ENCODE measurements around the gene SLC35F1. TPM values are rescaled to one million over a fixed set of nuclear protein-coding genes. Genes with fewer than 3 reads are reported as not detected.

SLC35F1 gene
- total and polyA plus RNA-seq, 2 experiments from 2014 or later = not detected

DNA sequence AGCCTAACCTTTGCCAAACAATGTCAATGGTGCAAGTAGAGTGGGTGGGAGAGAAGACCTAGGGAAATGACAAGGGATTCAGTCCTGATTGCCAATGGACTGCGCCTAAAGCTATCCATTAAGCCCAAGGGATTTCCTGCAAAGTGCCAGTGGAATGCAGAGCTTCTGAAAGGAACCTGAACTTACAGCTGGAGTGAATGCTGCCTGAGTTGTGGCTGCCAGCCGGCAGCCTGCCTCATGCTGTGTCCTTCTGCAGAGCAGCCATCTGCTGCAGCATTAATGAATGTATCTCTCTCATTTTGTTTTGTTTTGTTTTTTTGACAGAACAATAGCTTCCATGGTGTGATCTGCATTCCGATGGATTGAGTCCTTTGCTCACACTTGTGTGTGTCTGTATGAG is 44.7 kb downstream of the SLC35F1 start:
- no peaks in the 10 kb centered on the region for H3K36me3 ChIP-seq (ENCODE audit: low read depth)
- no peak overlapping the region for H3K4me2 ChIP-seq (ENCODE audit: unreplicated experiment)
- in situ Hi-C loops (cut with MboI) = no loop called here
- no peaks in the 10 kb centered on the region for H3K79me2 ChIP-seq (ENCODE audit: insufficient read depth)
- H3K4me1 ChIP-seq (ENCODE audit: insufficient read depth) = no peaks in the 10 kb centered on the region
- DNase-seq = no peak
- 0 to 3% methylated on average over 3 of the region's 3 CpGs for WGBS, 2 experiments (ENCODE audit: low coverage in 1 of 2, low lambda C conversion rate in 2 of 2, missing lambda C conversion rate in 2 of 2)
- H3F3A ChIP-seq (ENCODE audit: insufficient read depth) = no peaks in the 10 kb centered on the region
- H3K9me2 ChIP-seq (ENCODE audit: insufficient read depth) = no peaks in the 10 kb centered on the region
- H3K27me3 ChIP-seq (replicated peaks; ENCODE audit: insufficient read depth) = no peaks in the 10 kb centered on the region
- no peaks in the 10 kb centered on the region for H4K20me1 ChIP-seq (ENCODE audit: insufficient read depth)
- H3K9me3 ChIP-seq (ENCODE audit: low read depth) = no peaks in the 10 kb centered on the region
- H3K4me3 ChIP-seq = no peak overlapping the region
- H3K27ac ChIP-seq = no peak overlapping the region
- H2AFZ ChIP-seq = no peak overlapping the region
- no peak overlapping the region for H3K9ac ChIP-seq
- TF ChIP-seq EZH2phosphoT487 (IDR thresholded peaks at IDR 0.05; ENCODE audit: insufficient read depth, low read depth) = no peak
- TF ChIP-seq EZH2 (IDR thresholded peaks at IDR 0.05; ENCODE audit: insufficient read depth, poor library complexity, severe bottlenecking) = no peak

DNA sequence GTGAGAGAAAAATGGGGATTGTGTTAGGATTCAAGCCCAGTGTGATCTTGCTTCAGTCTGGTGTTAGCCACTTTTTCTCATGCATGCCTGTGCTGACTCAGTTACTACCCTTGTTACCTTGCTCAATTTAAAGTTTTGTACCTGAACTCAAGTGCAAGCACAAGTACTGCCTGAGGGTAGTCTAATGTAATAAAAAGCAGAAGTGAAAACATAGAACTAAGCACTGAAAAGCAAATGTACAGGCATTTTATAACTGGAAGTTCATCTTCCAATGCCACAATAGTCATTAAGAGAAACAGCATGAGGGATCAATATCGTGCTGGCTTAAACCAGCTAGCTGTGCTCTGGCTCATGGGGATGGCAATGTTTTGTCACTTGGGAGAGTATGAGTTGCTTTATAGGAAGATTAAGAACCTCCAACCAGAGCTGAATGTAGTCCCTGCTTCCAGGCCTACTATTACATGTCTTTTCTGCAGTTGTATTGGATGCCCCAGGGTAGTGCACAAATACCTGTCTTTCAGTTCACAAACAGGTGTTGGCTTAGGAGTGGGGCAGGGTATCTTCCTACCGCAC is 48.7 kb downstream of the SLC35F1 start:
- H4K20me1 ChIP-seq (ENCODE audit: insufficient read depth) = no peaks in the 10 kb centered on the region
- no peaks in the 10 kb centered on the region for H3K9me3 ChIP-seq (ENCODE audit: low read depth)
- no peaks in the 10 kb centered on the region for H3F3A ChIP-seq (ENCODE audit: insufficient read depth)
- H2AFZ ChIP-seq = no peak overlapping the region
- H3K4me2 ChIP-seq (ENCODE audit: unreplicated experiment) = no peak overlapping the region
- no peak overlapping the region for H3K4me3 ChIP-seq
- no peaks in the 10 kb centered on the region for H3K4me1 ChIP-seq (ENCODE audit: insufficient read depth)
- in situ Hi-C loops (cut with MboI) = no loop called here
- no peaks in the 10 kb centered on the region for H3K27me3 ChIP-seq (replicated peaks; ENCODE audit: insufficient read depth)
- H3K27ac ChIP-seq = no peak overlapping the region
- H3K36me3 ChIP-seq (ENCODE audit: low read depth) = no peaks in the 10 kb centered on the region
- 30 to 42% methylated on average over 2 of the region's 2 CpGs for WGBS, 2 experiments (ENCODE audit: low coverage in 1 of 2, low lambda C conversion rate in 2 of 2, missing lambda C conversion rate in 2 of 2)
- H3K79me2 ChIP-seq (ENCODE audit: insufficient read depth) = no peaks in the 10 kb centered on the region
- TF ChIP-seq EZH2 (IDR thresholded peaks at IDR 0.05; ENCODE audit: insufficient read depth, poor library complexity, severe bottlenecking) (no peak), EZH2phosphoT487 (IDR thresholded peaks at IDR 0.05; ENCODE audit: insufficient read depth, low read depth) (no peak)
- no peaks in the 10 kb centered on the region for H3K9me2 ChIP-seq (ENCODE audit: insufficient read depth)
- DNase-seq = no peak
- no peak overlapping the region for H3K9ac ChIP-seq

GRCh38 chr6:117956386-117956785 is 49.3 kb downstream of the SLC35F1 start:
- Histone ChIP-seq H3F3A (ENCODE audit: insufficient read depth) (no peaks in the 10 kb centered on the region), H3K9ac (no peak overlapping the region), H3K9me3 (ENCODE audit: low read depth) (no peaks in the 10 kb centered on the region), H2AFZ (no peak overlapping the region), H3K36me3 (ENCODE audit: low read depth) (no peaks in the 10 kb centered on the region), H3K4me3 (no peak overlapping the region), H3K4me2 (ENCODE audit: unreplicated experiment) (no peak overlapping the region), H3K79me2 (ENCODE audit: insufficient read depth) (no peaks in the 10 kb centered on the region), H4K20me1 (ENCODE audit: insufficient read depth) (no peaks in the 10 kb centered on the region), H3K4me1 (ENCODE audit: insufficient read depth) (no peaks in the 10 kb centered on the region), H3K27me3 (replicated peaks; ENCODE audit: insufficient read depth) (no peaks in the 10 kb centered on the region), H3K9me2 (ENCODE audit: insufficient read depth) (no peaks in the 10 kb centered on the region), H3K27ac (no peak overlapping the region)
- in situ Hi-C loops (cut with MboI) = no loop called here
- TF ChIP-seq EZH2 (IDR thresholded peaks at IDR 0.05; ENCODE audit: insufficient read depth, poor library complexity, severe bottlenecking) = no peak
- no peak for TF ChIP-seq EZH2phosphoT487 (IDR thresholded peaks at IDR 0.05; ENCODE audit: insufficient read depth, low read depth)
- DNase-seq = peak; percentile 4
- WGBS, 2 experiments (ENCODE audit: low coverage in 1 of 2, low lambda C conversion rate in 2 of 2, missing lambda C conversion rate in 2 of 2) = 44 to 50% methylated on average over 5 of the region's 5 CpGs

GRCh38 chr6:117958536-117958935 is 51.5 kb downstream of the SLC35F1 start:
- Histone ChIP-seq H3K4me2 (ENCODE audit: unreplicated experiment) (no peak overlapping the region), H3K27ac (no peak overlapping the region), H3K36me3 (ENCODE audit: low read depth) (no peaks in the 10 kb centered on the region), H3K4me3 (no peak overlapping the region), H2AFZ (no peak overlapping the region), H3K9ac (no peak overlapping the region), H3K27me3 (replicated peaks; ENCODE audit: insufficient read depth) (no peaks in the 10 kb centered on the region), H3K79me2 (ENCODE audit: insufficient read depth) (no peaks in the 10 kb centered on the region), H3K9me3 (ENCODE audit: low read depth) (no peaks in the 10 kb centered on the region), H4K20me1 (ENCODE audit: insufficient read depth) (no peaks in the 10 kb centered on the region), H3K4me1 (ENCODE audit: insufficient read depth) (no peaks in the 10 kb centered on the region), H3F3A (ENCODE audit: insufficient read depth) (no peaks in the 10 kb centered on the region), H3K9me2 (ENCODE audit: insufficient read depth) (no peaks in the 10 kb centered on the region)
- TF ChIP-seq EZH2 (IDR thresholded peaks at IDR 0.05; ENCODE audit: insufficient read depth, poor library complexity, severe bottlenecking) (no peak), EZH2phosphoT487 (IDR thresholded peaks at IDR 0.05; ENCODE audit: insufficient read depth, low read depth) (no peak)
- WGBS, 2 experiments (ENCODE audit: low coverage in 1 of 2, low lambda C conversion rate in 2 of 2, missing lambda C conversion rate in 2 of 2) = 11 to 14% methylated on average over 3 of the region's 3 CpGs
- in situ Hi-C loops (cut with MboI) = no loop called here
- no peak for DNase-seq

GRCh38 chr6:117960877-117961276 is 53.8 kb downstream of the SLC35F1 start:
- DNase-seq = no peak
- H3K36me3 ChIP-seq (ENCODE audit: low read depth) = no peaks in the 10 kb centered on the region
- no peak overlapping the region for H3K9ac ChIP-seq
- no peak overlapping the region for H3K4me2 ChIP-seq (ENCODE audit: unreplicated experiment)
- no peaks in the 10 kb centered on the region for H3K79me2 ChIP-seq (ENCODE audit: insufficient read depth)
- no peaks in the 10 kb centered on the region for H3K27me3 ChIP-seq (replicated peaks; ENCODE audit: insufficient read depth)
- no peaks in the 10 kb centered on the region for H4K20me1 ChIP-seq (ENCODE audit: insufficient read depth)
- no peaks in the 10 kb centered on the region for H3F3A ChIP-seq (ENCODE audit: insufficient read depth)
- 10 to 14% methylated on average over 1 of the region's 1 CpG for WGBS, 2 experiments (ENCODE audit: low coverage in 1 of 2, low lambda C conversion rate in 2 of 2, missing lambda C conversion rate in 2 of 2)
- H3K4me1 ChIP-seq (ENCODE audit: insufficient read depth) = no peaks in the 10 kb centered on the region
- TF ChIP-seq EZH2 (IDR thresholded peaks at IDR 0.05; ENCODE audit: insufficient read depth, poor library complexity, severe bottlenecking) = no peak
- no peak for TF ChIP-seq EZH2phosphoT487 (IDR thresholded peaks at IDR 0.05; ENCODE audit: insufficient read depth, low read depth)
- no peak overlapping the region for H2AFZ ChIP-seq
- in situ Hi-C loops (cut with MboI) = no loop called here
- no peaks in the 10 kb centered on the region for H3K9me2 ChIP-seq (ENCODE audit: insufficient read depth)
- no peak overlapping the region for H3K27ac ChIP-seq
- H3K9me3 ChIP-seq (ENCODE audit: low read depth) = no peaks in the 10 kb centered on the region
- no peak overlapping the region for H3K4me3 ChIP-seq
